Natural killer cell (primary cell): ENCODE measurements around the gene PXDN. TPM values are rescaled to one million over a fixed set of nuclear protein-coding genes. Genes with fewer than 3 reads are reported as not detected.

Experiments used
- ATAC-seq, 3 donors: fragments of 150-1000 bp in 2 of 3; fragments of 200-7000 bp in 1 of 3; cut with Tn5 transposase; 1 replicate in 1 of 3; 2 replicates in 2 of 3; pipeline ENCODE4 v1.10.0; 2021; ENCODE audit warnings: mild to moderate bottlenecking in 2 of 3, moderate library complexity in 2 of 3
- DNase-seq, 2 donors: peaks; one replicate each; pipeline versions ENCODE4 v3.0.0 to v3.0.0-alpha.2; 2013 to 2021; ENCODE audit warnings: mixed read lengths in 1 of 2
- H3K27ac ChIP-seq: one replicate; pipeline ENCODE4 v1.5.1; 2013; ENCODE audit warnings: mild to moderate bottlenecking, low read length
- H3K27me3 ChIP-seq: one replicate; pipeline ENCODE4 v1.6.1; 2013; ENCODE audit warnings: low read length; ENCODE audit not compliant: control insufficient read depth, insufficient read depth
- H3K36me3 ChIP-seq: one replicate; pipeline ENCODE4 v1.6.1; 2013; ENCODE audit warnings: low read length; ENCODE audit not compliant: control insufficient read depth, insufficient read depth
- H3K4me1 ChIP-seq: one replicate; pipeline ENCODE4 v1.6.1; 2013; ENCODE audit warnings: low read length; ENCODE audit not compliant: control insufficient read depth, insufficient read depth
- H3K4me3 ChIP-seq: one replicate; pipeline ENCODE4 v1.5.1; 2013; ENCODE audit warnings: low read length
- H3K9me3 ChIP-seq: one replicate; pipeline ENCODE4 v1.6.1; 2013; ENCODE audit warnings: low read length; ENCODE audit not compliant: control insufficient read depth, insufficient read depth
- H3K27ac Mint-ChIP-seq, 2 donors: one replicate each; pipeline ENCODE4 v1.8.0; 2022; ENCODE audit warnings: mild to moderate bottlenecking in 2 of 2, mixed read lengths in 2 of 2, moderate library complexity in 1 of 2
- H3K27me3 Mint-ChIP-seq, 2 donors: one replicate each; pipeline ENCODE4 v1.8.0; 2022; ENCODE audit warnings: low read depth in 2 of 2, mixed read lengths in 2 of 2
- H3K36me3 Mint-ChIP-seq: one replicate; pipeline ENCODE4 v1.8.0; 2022; ENCODE audit warnings: mixed read lengths
- H3K4me1 Mint-ChIP-seq, 2 donors: one replicate each; pipeline ENCODE4 v1.8.0; 2022; ENCODE audit warnings: mixed read lengths in 2 of 2
- H3K4me3 Mint-ChIP-seq: one replicate; pipeline ENCODE4 v1.8.0; 2022; ENCODE audit warnings: mild to moderate bottlenecking, moderate library complexity, mixed read lengths
- H3K9me3 Mint-ChIP-seq, 2 donors: one replicate each; pipeline ENCODE4 v1.8.0; 2022; ENCODE audit warnings: mixed read lengths in 2 of 2
- WGBS: methylation state at CpG from one replicate; pipeline ENCODE4 v1.1.7; 2013; ENCODE audit warnings: missing lambda C conversion rate; ENCODE audit not compliant: insufficient coverage; 5-methylcytosine and 5-hydroxymethylcytosine counted together
- intact Hi-C: fragments of 100-400 bp; cut with micrococcal nuclease; formaldehyde crosslinking; loops from one replicate; pipeline ENCODE4 v1.14.2; 2022
- total RNA-seq, 4 donors: library from RNA; stranded (reverse); fragments of 120-200 nt in 1 of 4; gene quantifications; one replicate each; pipeline versions ENCODE4 v1.2.3 to v1.2.4, GENCODE V29; 2013 to 2022
- TF ChIP-seq, protein P1 (sequence below): fragments of 200-600 bp; IDR thresholded peaks from one replicate; pipeline ENCODE4 v1.8.0; 2022; ENCODE audit warnings: antibody characterized with exemption

PXDN gene
- total RNA-seq, 3 donors from 2014 or later (not counting 1 experiment from before 2014, with no cell fraction given), result 2.1 to 3.7 (median 2.5) TPM

GRCh38 chr2:1638281-1638860, 105.9 kb downstream of the PXDN start:
- no peak overlapping the region for H3K27ac Mint-ChIP-seq
- no peaks in the 10 kb centered on the region for H3K4me1 ChIP-seq
- no peak overlapping the region for H3K4me3 ChIP-seq
- no peaks in the 10 kb centered on the region for H3K4me1 Mint-ChIP-seq
- TF ChIP-seq, protein P1, sequence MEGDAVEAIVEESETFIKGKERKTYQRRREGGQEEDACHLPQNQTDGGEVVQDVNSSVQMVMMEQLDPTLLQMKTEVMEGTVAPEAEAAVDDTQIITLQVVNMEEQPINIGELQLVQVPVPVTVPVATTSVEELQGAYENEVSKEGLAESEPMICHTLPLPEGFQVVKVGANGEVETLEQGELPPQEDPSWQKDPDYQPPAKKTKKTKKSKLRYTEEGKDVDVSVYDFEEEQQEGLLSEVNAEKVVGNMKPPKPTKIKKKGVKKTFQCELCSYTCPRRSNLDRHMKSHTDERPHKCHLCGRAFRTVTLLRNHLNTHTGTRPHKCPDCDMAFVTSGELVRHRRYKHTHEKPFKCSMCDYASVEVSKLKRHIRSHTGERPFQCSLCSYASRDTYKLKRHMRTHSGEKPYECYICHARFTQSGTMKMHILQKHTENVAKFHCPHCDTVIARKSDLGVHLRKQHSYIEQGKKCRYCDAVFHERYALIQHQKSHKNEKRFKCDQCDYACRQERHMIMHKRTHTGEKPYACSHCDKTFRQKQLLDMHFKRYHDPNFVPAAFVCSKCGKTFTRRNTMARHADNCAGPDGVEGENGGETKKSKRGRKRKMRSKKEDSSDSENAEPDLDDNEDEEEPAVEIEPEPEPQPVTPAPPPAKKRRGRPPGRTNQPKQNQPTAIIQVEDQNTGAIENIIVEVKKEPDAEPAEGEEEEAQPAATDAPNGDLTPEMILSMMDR, result no peak
- no peaks in the 10 kb centered on the region for H3K9me3 Mint-ChIP-seq
- no peak for ATAC-seq
- intact Hi-C loops, result no loop called here
- no peaks in the 10 kb centered on the region for H3K36me3 ChIP-seq
- H3K36me3 Mint-ChIP-seq, result no peaks in the 10 kb centered on the region
- no peak overlapping the region for H3K4me3 Mint-ChIP-seq
- 66% methylated on average over 11 of the region's 11 CpGs for WGBS
- H3K27me3 Mint-ChIP-seq, result no peaks in the 10 kb centered on the region
- no peaks in the 10 kb centered on the region for H3K27me3 ChIP-seq
- no peak for DNase-seq
- no peak overlapping the region for H3K27ac ChIP-seq
- H3K9me3 ChIP-seq, result no peaks in the 10 kb centered on the region

DNA sequence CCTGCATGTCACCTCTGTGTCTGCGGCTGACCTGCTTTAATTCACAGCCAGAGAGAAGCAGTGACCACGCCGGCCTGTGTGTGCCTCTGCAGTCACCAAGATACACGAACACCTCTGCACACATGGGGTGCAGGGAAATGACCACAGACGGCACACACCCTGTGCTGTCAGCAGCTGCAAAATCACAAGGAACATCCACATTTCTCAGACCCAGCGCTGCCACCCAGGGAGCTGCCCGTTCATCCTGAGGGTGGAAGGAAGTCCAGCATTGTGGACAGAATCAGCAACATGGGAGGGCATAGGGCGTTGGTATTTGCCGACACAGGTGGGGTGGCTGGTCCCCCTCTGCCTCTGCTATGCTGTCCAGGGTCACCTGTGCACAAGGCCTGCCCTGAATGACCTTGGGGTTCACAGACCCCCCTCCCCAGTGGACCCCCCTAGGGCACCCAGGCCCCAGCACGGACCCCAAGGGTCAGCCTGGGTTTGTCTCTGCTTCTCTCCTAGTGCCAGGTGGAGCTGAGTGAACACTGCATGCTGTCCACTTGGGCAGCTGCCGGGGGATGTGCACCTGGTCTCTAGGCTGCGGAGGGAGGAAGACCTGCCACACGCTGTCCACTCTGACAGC, 107.4 kb downstream of the PXDN start:
- no peaks in the 10 kb centered on the region for H3K27me3 Mint-ChIP-seq
- intact Hi-C loops, result no loop called here
- Histone ChIP-seq H3K36me3 (no peaks in the 10 kb centered on the region), H3K27me3 (no peaks in the 10 kb centered on the region), H3K9me3 (no peaks in the 10 kb centered on the region), H3K27ac (no peak overlapping the region), H3K4me3 (no peak overlapping the region), H3K4me1 (no peaks in the 10 kb centered on the region)
- no peaks in the 10 kb centered on the region for H3K9me3 Mint-ChIP-seq
- H3K27ac Mint-ChIP-seq, result no peak overlapping the region
- no peaks in the 10 kb centered on the region for H3K4me1 Mint-ChIP-seq
- ATAC-seq (no peak), DNase-seq (no peak)
- WGBS, result 68% methylated on average over 13 of the region's 13 CpGs
- TF ChIP-seq, protein P1, result no peak
- H3K36me3 Mint-ChIP-seq, result no peaks in the 10 kb centered on the region
- H3K4me3 Mint-ChIP-seq, result no peak overlapping the region

DNA sequence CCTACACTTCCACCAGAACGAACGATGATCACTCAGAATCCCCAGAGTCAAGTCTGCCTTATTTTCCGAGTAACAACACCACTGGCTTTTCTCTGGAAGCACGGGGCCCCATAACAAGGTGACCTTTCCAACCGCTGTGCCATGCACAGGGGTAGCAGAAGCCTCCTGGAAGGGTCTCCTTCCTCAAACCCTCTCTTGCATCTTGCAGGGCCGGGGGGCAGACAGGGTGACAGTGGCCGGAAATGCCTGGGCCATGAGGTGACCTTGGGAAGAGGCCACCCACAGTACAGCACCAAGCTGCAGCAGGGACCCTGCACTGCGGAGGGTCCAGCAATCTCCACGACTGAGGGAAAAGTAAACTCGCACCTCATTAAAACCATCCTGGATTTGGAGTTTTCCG, 108.5 kb downstream of the PXDN start:
- ATAC-seq, result no peak
- Histone ChIP-seq H3K36me3 (no peaks in the 10 kb centered on the region), H3K9me3 (no peaks in the 10 kb centered on the region), H3K27ac (no peak overlapping the region), H3K4me3 (no peak overlapping the region), H3K27me3 (no peaks in the 10 kb centered on the region), H3K4me1 (no peaks in the 10 kb centered on the region)
- TF ChIP-seq, protein P1, result no peak
- Mint-ChIP-seq H3K27me3 (no peaks in the 10 kb centered on the region), H3K4me1 (no peaks in the 10 kb centered on the region), H3K36me3 (no peaks in the 10 kb centered on the region), H3K9me3 (no peaks in the 10 kb centered on the region), H3K27ac (no peak overlapping the region), H3K4me3 (no peak overlapping the region)
- DNase-seq, result no peak
- WGBS, result 85% methylated on average over 11 of the region's 11 CpGs
- intact Hi-C loops, result no loop called here
